GM18873 (cell line): Measurements from ENCODE around the gene MRPS9.
A peak's percentile ranks its signal among the peaks of the same experiment; 100 is the strongest.

ENCODE experiments used
- ATAC-seq: cut with Tn5 transposase; IDR thresholded peaks from one replicate; pipeline ENCODE4 v1.9.1; 2021; ENCODE audit warnings: mild to moderate bottlenecking, moderate library complexity, moderate number of reproducible peaks; ENCODE audit not compliant: unreplicated experiment, low FRiP score

The MRPS9 gene

GRCh38 chr2:105116348-105116747, 78.5 kb downstream of the MRPS9 start:
- ATAC-seq: no peak

GRCh38 chr2:105117565-105117964, 79.7 kb downstream of the MRPS9 start:
- ATAC-seq: no peak

GRCh38 chr2:105118960-105119359, 81.1 kb downstream of the MRPS9 start:
- ATAC-seq: peak; percentile 42

- ATAC-seq: no peak
Measured at GRCh38 chr2:105121434-105121833, 83.6 kb downstream of the MRPS9 start.

- ATAC-seq: no peak
Measured at GRCh38 chr2:105125428-105125827, 87.6 kb downstream of the MRPS9 start.

GRCh38 chr2:105125920-105126319, 88.1 kb downstream of the MRPS9 start:
- no peak for ATAC-seq

- ATAC-seq: no peak
Measured at GRCh38 chr2:105126336-105126735, 88.5 kb downstream of the MRPS9 start.

- no peak for ATAC-seq
Measured at GRCh38 chr2:105127289-105127915, 89.5 kb downstream of the MRPS9 start.

- peak; percentile 88 for ATAC-seq
Measured at GRCh38 chr2:105129722-105130232, 91.9 kb downstream of the MRPS9 start.

- no peak for ATAC-seq
Measured at GRCh38 chr2:105130546-105130945, 92.7 kb downstream of the MRPS9 start.

GRCh38 chr2:105134081-105134480, 96.2 kb downstream of the MRPS9 start:
- ATAC-seq: no peak

GRCh38 chr2:105135436-105135835, 97.6 kb downstream of the MRPS9 start:
- ATAC-seq: no peak

GRCh38 chr2:105136394-105136793, 98.5 kb downstream of the MRPS9 start:
- ATAC-seq: no peak

- no peak for ATAC-seq
Measured at GRCh38 chr2:105138643-105139042, 100.8 kb downstream of the MRPS9 start.

- ATAC-seq: no peak
Measured at GRCh38 chr2:105139556-105140239, 101.8 kb downstream of the MRPS9 start.

- ATAC-seq: no peak
Measured at GRCh38 chr2:105140240-105140568, 102.3 kb downstream of the MRPS9 start.

GRCh38 chr2:105141099-105141614, 103.3 kb downstream of the MRPS9 start:
- ATAC-seq: no peak

- no peak for ATAC-seq
Measured at GRCh38 chr2:105142239-105142638, 104.4 kb downstream of the MRPS9 start.

GRCh38 chr2:105143094-105143466, 105.2 kb downstream of the MRPS9 start:
- ATAC-seq: no peak

GRCh38 chr2:105143467-105144151, 105.7 kb downstream of the MRPS9 start:
- no peak for ATAC-seq

- no peak for ATAC-seq
Measured at GRCh38 chr2:105144152-105144940, 106.5 kb downstream of the MRPS9 start.
